ENCODE data around the gene HNRNPDL.

HNRNPDL gene

DNA sequence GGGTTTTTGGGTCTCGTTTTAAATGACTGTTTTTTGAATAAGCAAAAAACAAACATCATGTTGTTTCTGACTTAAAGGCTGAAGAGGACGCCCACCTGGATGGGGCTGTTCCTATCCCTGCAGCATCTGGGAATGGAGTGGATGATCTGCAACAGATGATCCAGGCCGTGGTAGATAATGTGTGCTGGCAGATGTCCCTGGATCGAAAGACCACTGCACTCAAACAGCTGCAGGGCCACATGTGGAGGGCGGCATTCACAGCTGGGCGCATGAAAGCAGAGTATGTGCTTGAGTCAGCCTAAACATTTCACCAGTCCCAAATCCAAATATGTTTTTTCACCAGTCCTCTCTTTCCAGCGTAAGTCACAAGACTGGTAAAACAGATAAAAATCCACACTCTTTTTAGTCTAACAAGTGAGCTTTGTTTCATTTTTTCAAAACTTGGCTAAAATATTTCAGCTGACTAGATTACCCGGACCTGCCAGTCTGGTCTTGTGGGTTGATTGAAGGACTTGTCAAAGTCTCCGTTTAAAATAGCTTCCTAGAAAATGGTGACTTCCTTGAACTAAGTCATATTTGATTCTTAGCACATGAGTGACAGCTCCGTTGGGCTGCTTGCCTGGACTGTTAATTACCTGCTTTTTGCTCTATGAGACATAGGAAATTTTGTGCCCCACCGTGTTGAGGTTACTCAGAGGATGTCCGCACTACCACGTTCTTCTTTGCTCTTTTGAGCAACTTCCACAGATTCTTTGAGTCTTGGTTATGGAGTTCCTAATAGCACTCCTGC, 20.9 kb upstream of the HNRNPDL start:
- TF ChIP-seq POLR2A (IDR thresholded peaks at IDR 0.05; ENCODE audit: low read depth, low read length), result no peak
- no peak for FAIRE-seq
- no peak for DNase-seq (ENCODE audit: insufficient read length, low spot score)

DNA sequence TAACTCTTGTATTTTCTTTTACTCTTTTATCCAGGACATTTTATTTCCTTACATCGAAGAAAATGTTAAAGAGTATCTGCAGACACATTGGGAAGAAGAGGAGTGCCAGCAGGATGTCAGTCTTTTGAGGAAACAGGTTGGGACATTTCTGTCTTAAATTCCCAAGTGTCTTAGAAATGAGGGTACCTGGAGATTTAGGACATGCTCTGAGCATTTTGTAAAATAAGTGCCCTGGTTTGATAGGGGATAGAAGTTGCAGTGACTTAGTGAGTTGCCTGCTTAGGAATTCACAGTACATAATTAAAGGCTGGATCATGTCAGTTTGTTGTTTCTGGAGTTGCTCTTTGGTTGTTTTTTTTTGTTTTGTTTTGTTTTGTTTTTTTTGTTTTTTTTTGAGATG, 17.6 kb upstream of the HNRNPDL start:
- DNase-seq (ENCODE audit: insufficient read length, low spot score), result no peak
- no peak for FAIRE-seq
- TF ChIP-seq POLR2A (IDR thresholded peaks at IDR 0.05; ENCODE audit: low read depth, low read length), result no peak

DNA sequence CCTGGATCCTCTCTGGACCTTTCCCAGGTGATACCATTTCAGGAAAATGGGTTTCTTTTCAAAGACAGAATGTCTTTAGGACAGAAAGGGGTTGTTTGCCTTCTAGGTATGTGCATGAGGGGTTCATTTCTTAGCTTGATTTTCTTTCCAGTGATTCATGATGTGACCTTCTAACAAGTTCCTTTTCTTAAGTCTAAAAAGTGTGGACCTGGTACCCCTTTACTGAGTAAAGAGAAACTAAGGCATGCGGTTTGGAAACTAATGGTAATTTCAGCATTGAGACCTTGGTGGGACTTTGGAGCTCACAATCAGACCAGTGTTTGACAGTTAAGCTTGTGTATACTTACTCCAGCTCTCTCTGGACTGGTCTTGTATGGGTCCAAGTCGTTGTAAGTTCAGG, 8.8 kb upstream of the HNRNPDL start:
- no peak for TF ChIP-seq POLR2A (IDR thresholded peaks at IDR 0.05; ENCODE audit: low read depth, low read length)
- FAIRE-seq (no peak), DNase-seq (ENCODE audit: insufficient read length, low spot score) (no peak)

DNA sequence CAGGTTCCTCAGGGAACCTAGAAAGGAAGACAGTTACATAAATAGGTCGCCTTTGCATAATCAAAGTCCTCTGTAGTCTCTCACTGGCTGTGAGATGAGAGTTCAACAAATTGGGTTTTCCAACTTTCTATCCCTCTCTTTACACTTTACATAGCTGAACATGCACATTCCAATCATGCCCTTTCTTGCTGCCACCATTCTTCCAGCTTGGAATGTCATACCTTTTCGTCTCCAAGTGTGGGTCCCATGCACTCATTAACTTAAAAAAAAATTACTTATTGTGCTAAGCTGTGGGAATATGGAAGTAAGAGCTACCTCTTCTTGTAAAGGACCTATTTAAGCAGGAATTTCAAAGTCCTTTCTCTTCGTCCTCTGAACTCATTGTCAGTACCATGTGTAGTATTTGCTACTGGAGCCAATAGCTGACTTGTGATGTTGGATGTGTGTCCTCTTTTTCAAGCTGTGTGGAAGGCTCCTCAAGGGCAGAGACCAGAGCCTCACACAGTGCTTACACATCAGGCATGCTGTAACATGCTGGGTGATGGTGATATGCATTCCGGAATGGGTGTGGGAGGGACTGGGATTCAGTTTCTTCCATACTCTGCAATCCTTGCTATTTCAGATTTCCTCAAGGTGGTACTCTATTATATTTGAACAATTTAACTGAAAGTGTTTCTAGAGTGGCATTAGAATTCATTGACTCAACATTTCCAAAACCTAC, 7.2 kb upstream of the HNRNPDL start:
- FAIRE-seq (no peak), DNase-seq (ENCODE audit: insufficient read length, low spot score) (no peak)

DNA sequence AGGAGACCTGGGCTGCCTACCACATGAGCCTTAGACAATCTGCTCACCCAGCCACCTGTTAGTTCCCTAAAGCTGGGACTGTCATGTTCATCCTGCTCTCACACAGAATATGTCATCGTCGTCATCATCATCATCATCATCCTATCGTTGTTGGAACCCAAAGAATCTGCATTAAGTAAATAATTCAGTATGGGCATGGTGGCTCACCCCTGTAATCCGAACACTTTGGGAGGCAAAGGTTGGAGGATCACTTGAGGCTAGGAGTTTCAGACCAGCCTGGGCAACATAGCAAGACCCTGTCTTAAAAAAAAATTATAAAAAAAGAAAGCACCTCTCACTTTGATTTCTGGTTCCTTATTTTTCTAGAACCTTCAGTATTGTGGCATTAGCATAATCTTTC, 6.5 kb upstream of the HNRNPDL start:
- TF ChIP-seq POLR2A (IDR thresholded peaks at IDR 0.05; ENCODE audit: low read depth, low read length), result no peak
- FAIRE-seq (no peak), DNase-seq (ENCODE audit: insufficient read length, low spot score) (no peak)

More for the DNA sequence above, 7.2 kb upstream of the HNRNPDL start:
- no peak for TF ChIP-seq POLR2A (IDR thresholded peaks at IDR 0.05; ENCODE audit: low read depth, low read length)

DNA sequence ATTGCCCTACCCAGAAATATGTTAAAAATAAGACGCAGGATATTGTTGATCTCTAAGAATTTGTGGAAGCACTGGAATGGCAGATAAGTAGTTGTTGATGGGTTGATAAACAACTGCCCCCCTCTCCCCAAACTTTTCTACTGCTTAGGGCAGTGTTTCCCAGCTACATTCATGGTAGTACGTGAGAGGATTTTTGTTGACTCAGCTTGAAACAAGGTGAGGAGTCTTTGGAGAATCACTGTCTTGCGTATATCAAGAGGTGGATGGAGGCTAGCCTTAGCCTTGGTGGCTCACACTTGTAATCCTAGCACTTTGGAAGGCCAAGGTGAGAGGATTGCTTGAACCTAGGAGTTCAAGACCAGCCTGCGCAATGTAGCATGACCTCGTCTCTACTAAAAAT, 5.9 kb upstream of the HNRNPDL start:
- FAIRE-seq (no peak), DNase-seq (ENCODE audit: insufficient read length, low spot score) (no peak)
- no peak for TF ChIP-seq POLR2A (IDR thresholded peaks at IDR 0.05; ENCODE audit: low read depth, low read length)

DNA sequence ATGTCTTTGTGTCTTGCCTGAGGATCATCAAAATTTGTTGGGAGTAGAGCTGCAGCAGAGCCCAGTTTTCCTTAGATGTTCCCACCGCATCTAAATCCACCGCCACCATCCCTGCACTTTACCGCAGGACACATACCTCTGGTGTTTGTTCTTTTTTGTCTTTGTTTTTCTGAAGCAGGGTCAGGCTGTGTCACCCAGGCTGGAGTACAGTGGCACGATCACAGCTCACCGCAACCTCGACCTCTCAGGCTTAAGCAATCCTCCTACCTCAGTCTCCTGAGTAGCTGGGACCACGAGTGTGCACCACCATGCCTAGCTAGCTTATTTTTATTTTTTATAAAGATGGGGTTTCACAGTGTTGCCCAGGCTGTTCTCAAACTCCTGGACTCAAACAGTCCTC, 4.7 kb upstream of the HNRNPDL start:
- TF ChIP-seq POLR2A (IDR thresholded peaks at IDR 0.05; ENCODE audit: low read depth, low read length), result no peak
- DNase-seq (ENCODE audit: insufficient read length, low spot score) (no peak), FAIRE-seq (no peak)

DNA sequence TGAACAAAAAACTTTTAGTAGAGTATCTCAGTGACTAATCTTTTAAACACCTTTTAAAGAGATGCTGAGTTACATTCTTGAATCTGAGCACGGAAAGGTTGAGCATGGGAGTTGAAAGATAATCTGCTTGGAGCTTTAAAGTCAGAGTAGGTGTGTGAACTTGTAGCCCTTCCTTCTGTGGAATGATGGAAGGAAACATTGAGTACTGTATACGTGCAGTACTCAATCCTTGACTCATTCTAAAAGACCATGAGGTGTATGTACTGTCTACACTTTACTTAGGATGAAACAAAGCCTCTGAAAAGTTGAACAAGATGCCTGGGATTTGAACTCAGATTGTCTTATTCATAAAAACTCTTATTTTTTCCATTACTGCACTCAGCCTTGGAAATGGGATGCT, 3.5 kb upstream of the HNRNPDL start:
- FAIRE-seq, result no peak
- no peak for TF ChIP-seq POLR2A (IDR thresholded peaks at IDR 0.05; ENCODE audit: low read depth, low read length)
- DNase-seq (ENCODE audit: insufficient read length, low spot score), result no peak

DNA sequence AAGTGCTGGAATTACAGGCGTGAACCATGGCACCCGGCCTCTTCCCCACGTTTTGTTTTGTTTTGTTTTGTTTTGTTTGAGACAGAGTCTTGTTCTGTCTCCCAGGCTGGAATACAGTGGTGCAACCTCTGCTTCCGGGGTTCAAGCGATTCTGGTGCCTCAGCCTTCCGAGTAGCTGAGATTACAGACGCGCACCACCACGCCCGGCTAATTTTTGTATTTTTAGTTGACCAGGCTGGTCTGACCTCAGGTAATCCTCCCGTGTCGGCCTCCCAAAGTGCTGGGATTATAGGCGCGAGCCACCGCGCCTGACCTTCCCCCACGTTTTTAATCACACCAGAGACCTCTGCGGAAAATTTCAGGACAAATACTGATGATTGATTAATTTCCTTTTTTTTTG, 2.3 kb upstream of the HNRNPDL start:
- no peak for TF ChIP-seq POLR2A (IDR thresholded peaks at IDR 0.05; ENCODE audit: low read depth, low read length)
- DNase-seq (ENCODE audit: insufficient read length, low spot score) (no peak), FAIRE-seq (no peak)

DNA sequence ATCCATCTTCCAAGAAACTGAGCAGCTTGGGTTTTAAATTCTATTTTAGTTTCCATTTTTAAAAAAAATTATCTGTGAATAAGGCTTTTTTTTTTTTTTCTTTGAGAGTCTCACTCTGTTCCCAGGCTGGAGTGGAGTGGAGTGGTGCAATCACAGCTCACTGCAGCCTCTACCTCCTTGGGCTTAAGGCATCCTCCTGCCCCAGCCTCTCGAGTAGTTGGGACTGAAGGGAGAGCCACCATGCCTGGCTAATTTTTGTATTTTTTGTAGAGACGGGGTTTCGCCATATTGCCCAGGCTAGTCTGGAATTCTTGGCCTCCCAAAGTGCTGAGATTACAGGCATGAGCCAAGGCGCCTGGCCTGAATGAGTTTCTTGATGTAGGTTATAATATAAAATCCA, 1.6 kb upstream of the HNRNPDL start:
- FAIRE-seq, result no peak
- DNase-seq (ENCODE audit: insufficient read length, low spot score), result no peak
- TF ChIP-seq POLR2A (IDR thresholded peaks at IDR 0.05; ENCODE audit: low read depth, low read length), result no peak

DNA sequence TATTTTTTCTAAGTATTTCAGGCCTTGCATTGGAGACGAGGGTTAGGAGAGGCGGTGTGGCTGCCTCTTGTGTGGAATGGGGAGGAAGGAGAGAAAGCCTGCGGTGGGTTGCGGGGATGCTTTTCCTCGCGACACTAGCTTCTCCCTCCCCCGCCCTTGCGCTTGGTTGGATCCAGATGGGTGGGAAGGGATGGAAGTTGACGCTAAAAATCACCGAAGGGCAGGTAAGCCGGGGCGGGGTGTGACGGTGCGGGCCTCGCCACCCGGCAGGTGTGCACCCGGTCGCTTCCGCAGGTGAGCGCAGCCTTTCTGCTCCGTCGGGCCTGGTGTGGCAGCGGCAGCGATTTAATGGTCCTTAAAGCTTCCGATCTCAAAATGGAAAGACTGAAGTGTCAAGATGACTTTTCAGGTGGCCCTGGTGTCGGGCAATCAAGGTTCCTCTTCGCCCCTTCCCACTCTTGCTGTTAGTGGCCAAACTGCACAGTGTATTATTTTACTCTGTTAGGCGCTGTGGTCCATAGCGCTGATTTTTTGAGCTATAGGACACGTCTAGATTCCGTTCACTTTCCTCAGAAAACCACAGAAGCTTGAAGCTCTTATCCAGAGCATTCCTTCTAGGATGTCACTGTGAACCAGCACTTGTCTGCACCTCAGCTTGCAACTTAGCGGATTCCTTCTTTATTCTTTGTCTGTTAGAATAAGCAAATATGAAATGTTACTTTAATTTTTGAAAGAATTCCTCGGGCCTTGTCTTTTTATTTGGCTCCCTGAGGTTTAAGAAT, 893 bp upstream of the HNRNPDL start:
- FAIRE-seq, result no peak
- TF ChIP-seq POLR2A (IDR thresholded peaks at IDR 0.05; ENCODE audit: low read depth, low read length), result no peak
- DNase-seq (ENCODE audit: insufficient read length, low spot score), result no peak

DNA sequence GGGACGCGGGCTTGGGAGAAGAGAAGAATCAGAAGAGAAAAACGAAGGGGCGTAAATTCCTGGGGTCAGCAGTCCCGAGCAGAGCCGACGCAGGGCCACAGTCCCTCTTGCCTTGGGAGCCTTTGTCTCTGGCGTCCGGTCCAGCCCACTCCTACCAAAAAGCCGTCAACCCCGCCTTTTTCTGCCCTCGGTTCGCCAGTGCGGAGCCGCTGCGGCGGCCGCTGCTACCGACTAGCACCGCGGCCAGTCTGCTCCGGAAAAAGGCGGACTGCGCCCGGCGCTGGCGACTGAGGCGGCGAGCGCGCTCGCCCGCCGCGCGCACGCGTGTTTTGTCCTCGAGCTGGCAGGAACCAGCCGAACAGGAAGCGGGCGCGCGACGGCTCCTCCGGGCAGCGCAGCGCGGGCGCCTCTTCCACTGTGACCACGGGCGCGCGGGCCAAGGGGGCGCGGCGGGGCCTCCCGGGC, 502 bp downstream of the HNRNPDL start:
- FAIRE-seq, result no peak
- no peak for DNase-seq (ENCODE audit: insufficient read length, low spot score)
- peak; percentile 47; the same call in 1 of the 2 replicates for TF ChIP-seq POLR2A (IDR thresholded peaks at IDR 0.05; ENCODE audit: low read depth, low read length)

DNA sequence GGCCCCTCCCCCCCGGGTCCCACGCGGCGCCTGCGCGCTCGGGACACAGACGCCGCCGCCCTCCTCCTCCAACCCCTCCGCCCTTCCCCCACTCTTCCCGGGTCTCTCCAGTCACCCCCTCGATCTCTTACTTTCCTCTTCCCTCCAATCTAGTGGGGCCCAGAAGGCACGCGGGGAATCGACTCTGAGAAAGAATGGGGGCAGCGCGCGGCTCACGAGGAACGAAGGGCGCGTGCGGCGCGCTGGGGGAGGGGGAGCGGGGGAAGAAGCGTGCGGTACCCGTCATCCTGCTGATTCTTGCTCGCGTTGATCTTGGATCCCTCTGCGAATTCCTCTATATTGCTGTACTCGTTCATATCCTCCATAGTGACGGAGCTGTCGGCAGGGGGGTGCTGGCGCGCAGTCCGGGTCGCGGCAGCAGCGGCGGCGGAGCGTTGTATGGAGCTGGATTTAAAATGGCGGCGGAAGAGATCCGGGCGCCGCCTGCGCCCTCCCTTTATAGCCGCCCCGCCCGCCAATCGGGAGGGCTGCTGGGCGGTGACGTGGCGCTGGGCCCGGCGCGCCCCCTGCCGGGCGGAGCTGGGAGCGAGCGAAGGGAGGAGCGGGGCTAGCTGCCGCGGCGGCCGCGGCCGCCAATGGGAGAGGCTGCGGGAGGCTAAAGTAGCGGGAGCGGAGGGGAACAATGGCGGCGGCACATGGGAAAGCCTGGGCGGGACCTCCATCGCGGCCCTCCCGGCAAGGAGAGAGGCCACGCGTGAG, 1.1 kb downstream of the HNRNPDL start:
- FAIRE-seq (no peak), DNase-seq (ENCODE audit: insufficient read length, low spot score) (peak; percentile 65)
- TF ChIP-seq POLR2A (IDR thresholded peaks at IDR 0.05; ENCODE audit: low read depth, low read length), result peak; percentile 72

Data from H54 (cell line).